DOHH2 (cell line): ENCODE results near the gene RANBP3L.
A peak's percentile ranks its signal among the peaks of the same experiment; 100 is the strongest.

Experiments used
- H3F3A ChIP-seq: fragments of 200-600 bp; sonication (generic), shearing (Covaris generic); 2 replicates; pipeline ENCODE4 v1.6.0; 2016; ENCODE audit warnings: antibody characterized with exemption, mild to moderate bottlenecking; ENCODE audit not compliant: control insufficient read depth, insufficient read depth
- H3K27ac ChIP-seq: fragments of 200-600 bp; sonication (generic); 2 replicates; pipeline ENCODE4 v1.5.1; 2014; ENCODE audit warnings: low read depth, mild to moderate bottlenecking, low read length, moderate library complexity
- H3K27me3 ChIP-seq: fragments of 200-600 bp; sonication (generic); 2 replicates; pipeline ENCODE4 v1.6.1; 2014; ENCODE audit warnings: mild to moderate bottlenecking, low read length, mixed read lengths; ENCODE audit not compliant: control insufficient read depth
- H3K36me3 ChIP-seq: fragments of 200-600 bp; sonication (generic); 2 replicates; pipeline ENCODE4 v1.6.1; 2014; ENCODE audit warnings: mild to moderate bottlenecking, low read length, moderate library complexity, mixed read lengths; ENCODE audit not compliant: control insufficient read depth
- H3K4me1 ChIP-seq: fragments of 200-600 bp; sonication (generic); 2 replicates; pipeline ENCODE4 v1.6.1; 2014; ENCODE audit warnings: mild to moderate bottlenecking, low read length, mixed read lengths; ENCODE audit not compliant: control insufficient read depth
- H3K4me2 ChIP-seq: fragments of 200-600 bp; sonication (generic); 2 replicates; pipeline ENCODE4 v1.6.0; 2014; ENCODE audit warnings: mild to moderate bottlenecking, low read length, moderate library complexity
- H3K4me3 ChIP-seq: fragments of 200-600 bp; sonication (generic); 2 replicates; pipeline ENCODE4 v1.5.1; 2014; ENCODE audit warnings: mild to moderate bottlenecking, low read length, mixed read lengths
- H3K79me2 ChIP-seq: fragments of 200-600 bp; sonication (generic); 2 replicates; pipeline ENCODE4 v1.6.1; 2014; ENCODE audit warnings: mild to moderate bottlenecking, low read length, mixed read lengths; ENCODE audit not compliant: control insufficient read depth
- H3K9me2 ChIP-seq: fragments of 200-600 bp; sonication (generic); replicated peaks from 2 replicates; pipeline ENCODE4 v1.6.1; 2014; ENCODE audit warnings: mild to moderate bottlenecking, low read length, mixed read lengths; ENCODE audit not compliant: control insufficient read depth
- H3K9me3 ChIP-seq: fragments of 200-600 bp; sonication (generic); 2 replicates; pipeline ENCODE4 v1.6.1; 2014; ENCODE audit warnings: antibody characterized with exemption, low read length, mixed read lengths; ENCODE audit not compliant: control insufficient read depth, insufficient read depth
- H4K20me1 ChIP-seq: fragments of 200-600 bp; sonication (generic); 2 replicates; pipeline ENCODE4 v1.6.0; 2014; ENCODE audit warnings: low read depth, mild to moderate bottlenecking, antibody characterized with exemption, low read length, moderate library complexity; ENCODE audit not compliant: control insufficient read depth, insufficient read depth
- EZH2phosphoT487 ChIP-seq: fragments of 200-600 bp; sonication (generic); IDR thresholded peaks from 2 replicates; pipeline ENCODE4 v1.6.1; 2017; ENCODE audit warnings: borderline replicate concordance, mild to moderate bottlenecking, antibody characterized with exemption, low read length, moderate library complexity, mixed read lengths
- TF ChIP-seq, protein P1 (sequence below): fragments of 200-600 bp; sonication (generic); IDR thresholded peaks from one replicate; pipeline ENCODE4 v1.5.1; 2014; ENCODE audit warnings: antibody characterized with exemption, mild to moderate bottlenecking, low read depth, low read length; ENCODE audit not compliant: poor library complexity, severe bottlenecking

The RANBP3L gene

DNA sequence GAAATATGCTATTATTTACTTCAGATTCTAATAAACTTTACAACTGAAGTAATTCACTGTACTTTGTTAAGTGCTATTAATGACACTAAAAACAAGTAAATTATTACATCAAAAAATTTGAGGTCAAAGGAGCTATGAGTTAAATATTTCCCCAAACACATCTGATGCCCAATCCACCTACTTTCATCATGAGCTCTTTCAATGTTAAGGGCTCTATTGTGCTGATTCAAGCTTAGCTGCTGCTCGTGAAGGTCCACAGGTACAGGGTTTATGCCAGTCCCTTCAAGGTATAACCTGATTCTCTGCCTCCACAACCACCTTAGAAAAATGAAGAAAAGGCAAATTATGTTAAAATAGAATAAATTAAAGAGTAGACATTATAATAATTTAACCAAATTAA is 84.1 kb downstream of the RANBP3L start:
- no peak overlapping the region for H3K4me3 ChIP-seq
- TF ChIP-seq EZH2phosphoT487 = no peak
- TF ChIP-seq, protein P1, sequence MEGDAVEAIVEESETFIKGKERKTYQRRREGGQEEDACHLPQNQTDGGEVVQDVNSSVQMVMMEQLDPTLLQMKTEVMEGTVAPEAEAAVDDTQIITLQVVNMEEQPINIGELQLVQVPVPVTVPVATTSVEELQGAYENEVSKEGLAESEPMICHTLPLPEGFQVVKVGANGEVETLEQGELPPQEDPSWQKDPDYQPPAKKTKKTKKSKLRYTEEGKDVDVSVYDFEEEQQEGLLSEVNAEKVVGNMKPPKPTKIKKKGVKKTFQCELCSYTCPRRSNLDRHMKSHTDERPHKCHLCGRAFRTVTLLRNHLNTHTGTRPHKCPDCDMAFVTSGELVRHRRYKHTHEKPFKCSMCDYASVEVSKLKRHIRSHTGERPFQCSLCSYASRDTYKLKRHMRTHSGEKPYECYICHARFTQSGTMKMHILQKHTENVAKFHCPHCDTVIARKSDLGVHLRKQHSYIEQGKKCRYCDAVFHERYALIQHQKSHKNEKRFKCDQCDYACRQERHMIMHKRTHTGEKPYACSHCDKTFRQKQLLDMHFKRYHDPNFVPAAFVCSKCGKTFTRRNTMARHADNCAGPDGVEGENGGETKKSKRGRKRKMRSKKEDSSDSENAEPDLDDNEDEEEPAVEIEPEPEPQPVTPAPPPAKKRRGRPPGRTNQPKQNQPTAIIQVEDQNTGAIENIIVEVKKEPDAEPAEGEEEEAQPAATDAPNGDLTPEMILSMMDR = no peak
- H3K36me3 ChIP-seq = peaks cover 86% of the 10 kb centered on the region
- no peaks in the 10 kb centered on the region for H4K20me1 ChIP-seq
- no peaks in the 10 kb centered on the region; the same call in 1 of the 2 replicates for H3F3A ChIP-seq
- no peaks in the 10 kb centered on the region for H3K9me2 ChIP-seq
- H3K4me2 ChIP-seq = no peak overlapping the region
- no peaks in the 10 kb centered on the region for H3K79me2 ChIP-seq
- no peaks in the 10 kb centered on the region for H3K27me3 ChIP-seq
- no peak overlapping the region for H3K27ac ChIP-seq
- peaks cover 35% of the 10 kb centered on the region for H3K4me1 ChIP-seq
- H3K9me3 ChIP-seq = no peaks in the 10 kb centered on the region

DNA sequence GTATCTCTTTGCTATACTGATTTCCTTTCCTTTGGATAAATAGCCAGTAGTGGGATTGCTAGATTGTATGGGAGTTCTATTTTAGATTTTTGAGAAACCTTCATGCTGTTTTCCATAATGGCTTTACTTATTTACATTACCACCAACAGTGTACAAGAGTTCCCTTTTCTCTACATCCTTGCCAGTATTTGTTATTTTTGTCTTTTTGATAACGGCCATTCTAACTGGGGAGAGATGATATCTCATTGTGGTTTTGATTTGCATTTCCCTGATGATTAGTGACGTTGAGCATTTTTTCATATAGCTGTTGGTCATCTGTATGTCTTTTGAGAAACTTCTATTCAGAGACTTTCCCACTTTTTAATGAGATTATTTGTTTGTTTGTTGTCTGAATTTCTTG is 85.8 kb downstream of the RANBP3L start:
- Histone ChIP-seq H3K79me2 (no peaks in the 10 kb centered on the region), H3F3A (no peaks in the 10 kb centered on the region; the same call in 1 of the 2 replicates), H3K4me3 (peak overlapping the region; percentile 29; the same call in 1 of the 2 replicates), H3K27ac (peak overlapping the region; percentile 28), H3K9me3 (no peaks in the 10 kb centered on the region), H3K36me3 (peaks cover 82% of the 10 kb centered on the region), H3K4me1 (peaks cover 35% of the 10 kb centered on the region), H3K4me2 (peak overlapping the region; percentile 47), H3K27me3 (no peaks in the 10 kb centered on the region), H3K9me2 (no peaks in the 10 kb centered on the region), H4K20me1 (no peaks in the 10 kb centered on the region)
- TF ChIP-seq EZH2phosphoT487 = no peak
- TF ChIP-seq, protein P1 = no peak

DNA sequence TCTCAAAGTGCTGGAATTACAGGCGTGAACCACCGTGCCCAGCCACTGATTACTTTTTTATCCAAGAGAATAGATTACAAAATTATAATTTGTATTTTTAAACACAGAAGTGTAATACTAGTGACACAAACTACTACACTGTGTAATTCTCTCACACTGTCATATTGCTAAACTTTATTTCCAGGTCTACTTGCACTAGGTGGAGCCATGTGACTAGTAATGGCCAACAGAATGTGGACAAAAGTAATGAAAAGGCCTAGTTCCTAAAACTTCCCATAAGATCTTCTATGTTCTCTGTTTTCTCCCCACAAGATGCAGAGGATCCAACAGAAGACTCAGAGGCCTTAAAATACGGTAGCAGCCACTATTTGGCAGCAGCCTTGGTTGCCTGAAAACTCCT is 87.3 kb downstream of the RANBP3L start:
- Histone ChIP-seq H3F3A (no peaks in the 10 kb centered on the region; the same call in 1 of the 2 replicates), H4K20me1 (no peaks in the 10 kb centered on the region), H3K36me3 (peaks cover 67% of the 10 kb centered on the region), H3K4me2 (no peak overlapping the region), H3K4me1 (peaks cover 35% of the 10 kb centered on the region), H3K9me2 (no peaks in the 10 kb centered on the region), H3K79me2 (no peaks in the 10 kb centered on the region), H3K27ac (no peak overlapping the region), H3K4me3 (no peak overlapping the region), H3K9me3 (no peaks in the 10 kb centered on the region), H3K27me3 (no peaks in the 10 kb centered on the region)
- TF ChIP-seq, protein P1 = peak; percentile 9
- no peak for TF ChIP-seq EZH2phosphoT487
